Measurements from ENCODE around the gene ARHGEF25.

DNA sequence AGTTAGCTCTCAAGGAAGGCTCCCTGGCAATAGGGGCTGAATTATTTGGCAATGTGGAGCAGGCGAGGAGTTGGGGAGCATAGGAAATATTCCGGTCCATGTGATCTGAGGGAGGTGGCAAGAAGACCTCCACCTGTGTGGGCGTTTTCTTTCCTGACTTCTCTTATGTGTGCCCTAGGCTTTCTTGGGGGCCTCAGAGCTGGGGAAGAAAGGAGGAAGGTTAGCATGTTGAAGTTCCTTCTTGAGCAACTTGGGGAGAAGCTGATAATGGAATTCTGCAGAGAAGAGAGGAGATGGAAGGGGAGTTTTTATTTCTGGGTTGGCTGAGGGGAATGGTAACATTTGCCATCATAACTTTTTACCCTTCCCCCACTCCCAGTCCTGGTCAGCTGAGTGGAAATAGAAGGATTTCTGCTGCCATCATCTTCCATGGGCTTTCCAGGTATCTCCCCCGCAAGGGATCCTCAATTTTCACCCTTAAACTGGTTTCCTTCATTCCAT, 5.4 kb upstream of the ARHGEF25 start:
- TF ChIP-seq, protein P1, sequence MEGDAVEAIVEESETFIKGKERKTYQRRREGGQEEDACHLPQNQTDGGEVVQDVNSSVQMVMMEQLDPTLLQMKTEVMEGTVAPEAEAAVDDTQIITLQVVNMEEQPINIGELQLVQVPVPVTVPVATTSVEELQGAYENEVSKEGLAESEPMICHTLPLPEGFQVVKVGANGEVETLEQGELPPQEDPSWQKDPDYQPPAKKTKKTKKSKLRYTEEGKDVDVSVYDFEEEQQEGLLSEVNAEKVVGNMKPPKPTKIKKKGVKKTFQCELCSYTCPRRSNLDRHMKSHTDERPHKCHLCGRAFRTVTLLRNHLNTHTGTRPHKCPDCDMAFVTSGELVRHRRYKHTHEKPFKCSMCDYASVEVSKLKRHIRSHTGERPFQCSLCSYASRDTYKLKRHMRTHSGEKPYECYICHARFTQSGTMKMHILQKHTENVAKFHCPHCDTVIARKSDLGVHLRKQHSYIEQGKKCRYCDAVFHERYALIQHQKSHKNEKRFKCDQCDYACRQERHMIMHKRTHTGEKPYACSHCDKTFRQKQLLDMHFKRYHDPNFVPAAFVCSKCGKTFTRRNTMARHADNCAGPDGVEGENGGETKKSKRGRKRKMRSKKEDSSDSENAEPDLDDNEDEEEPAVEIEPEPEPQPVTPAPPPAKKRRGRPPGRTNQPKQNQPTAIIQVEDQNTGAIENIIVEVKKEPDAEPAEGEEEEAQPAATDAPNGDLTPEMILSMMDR (IDR thresholded peaks at IDR 0.05; ENCODE audit: insufficient read depth, low read depth, low read length) = no peak
- no peak for TF ChIP-seq EZH2 (IDR thresholded peaks at IDR 0.05; ENCODE audit: insufficient read depth, low read length)
